H9 (cell line): ENCODE data around the gene SLC35B4. TPM values are rescaled to one million over a fixed set of nuclear protein-coding genes. Genes with fewer than 3 reads are reported as not detected.

ENCODE experiments used
- DNase-seq: peaks from one replicate; pipeline ENCODE4 v3.0.0-alpha.2; 2017
- H2AFZ ChIP-seq: one replicate; pipeline ENCODE4 v1.6.1; 2013; ENCODE audit warnings: mild to moderate bottlenecking, low read length, control low read depth, moderate library complexity
- H2AK5ac ChIP-seq: 2 replicates; pipeline ENCODE4 v1.6.1; 2013; ENCODE audit warnings: low read length, control low read depth, mixed read lengths; ENCODE audit not compliant: insufficient read length
- H2BK120ac ChIP-seq: one replicate; pipeline ENCODE4 v1.6.1; 2013; ENCODE audit warnings: low read depth, mild to moderate bottlenecking, low read length, control low read depth, inconsistent platforms; ENCODE audit not compliant: poor library complexity, severe bottlenecking
- H2BK12ac ChIP-seq: 2 replicates; pipeline ENCODE4 v1.6.1; 2013; ENCODE audit warnings: low read length, control low read depth, mixed read lengths, low read depth; ENCODE audit not compliant: insufficient read length
- H2BK15ac ChIP-seq: 2 replicates; pipeline ENCODE4 v1.6.1; 2013; ENCODE audit warnings: low read depth, low read length, control low read depth
- H2BK20ac ChIP-seq: one replicate; pipeline ENCODE4 v1.6.1; 2013; ENCODE audit warnings: low read depth, mild to moderate bottlenecking, low read length, control low read depth, inconsistent platforms; ENCODE audit not compliant: poor library complexity, severe bottlenecking
- H2BK5ac ChIP-seq: 2 replicates; pipeline ENCODE4 v1.6.1; 2013; ENCODE audit warnings: low read length, control low read depth, mixed read lengths; ENCODE audit not compliant: insufficient read length
- H3K14ac ChIP-seq: 2 replicates; pipeline ENCODE4 v1.6.1; 2013; ENCODE audit warnings: low read length, control low read depth; ENCODE audit not compliant: insufficient read depth
- H3K18ac ChIP-seq: 2 replicates; pipeline ENCODE4 v1.6.1; 2013; ENCODE audit warnings: low read depth, mild to moderate bottlenecking, mixed read lengths, low read length, control low read depth; ENCODE audit not compliant: insufficient read length
- H3K23ac ChIP-seq: 2 replicates; pipeline ENCODE4 v1.6.1; 2013; ENCODE audit warnings: low read length, control low read depth, mixed read lengths, low read depth; ENCODE audit not compliant: insufficient read length
- H3K23me2 ChIP-seq: 2 replicates; pipeline ENCODE4 v1.6.1; 2013; ENCODE audit warnings: low read depth, mild to moderate bottlenecking, mixed read lengths, low read length, control low read depth; ENCODE audit not compliant: insufficient read length, poor library complexity, severe bottlenecking
- H3K27ac ChIP-seq: 2 replicates; pipeline ENCODE4 v1.5.1; 2013; ENCODE audit warnings: low read length, control low read depth, mixed read lengths, low read depth; ENCODE audit not compliant: insufficient read length
- H3K27me3 ChIP-seq: 2 replicates; pipeline ENCODE4 v1.6.1; 2013; ENCODE audit warnings: low read length, control low read depth, inconsistent platforms; ENCODE audit not compliant: insufficient read depth
- H3K4ac ChIP-seq: 2 replicates; pipeline ENCODE4 v1.6.1; 2013; ENCODE audit warnings: low read depth, mild to moderate bottlenecking, control low read depth, inconsistent platforms, low read length, moderate library complexity
- H3K4me1 ChIP-seq: 2 replicates; pipeline ENCODE4 v1.6.1; 2013; ENCODE audit warnings: low read length, control low read depth, inconsistent platforms; ENCODE audit not compliant: insufficient read depth
- H3K4me2 ChIP-seq: 2 replicates; pipeline ENCODE4 v1.6.1; 2013; ENCODE audit warnings: low read length, control low read depth, mixed read lengths; ENCODE audit not compliant: insufficient read length, insufficient read depth
- H3K56ac ChIP-seq: 2 replicates; pipeline ENCODE4 v1.6.1; 2013; ENCODE audit warnings: low read depth, mild to moderate bottlenecking, mixed read lengths, low read length, control low read depth; ENCODE audit not compliant: insufficient read length
- H3K79me1 ChIP-seq: 2 replicates; pipeline ENCODE4 v1.6.1; 2013; ENCODE audit warnings: low read depth, mild to moderate bottlenecking, moderate library complexity, low read length, control low read depth, inconsistent platforms; ENCODE audit not compliant: insufficient read depth, poor library complexity, severe bottlenecking
- H3K79me2 ChIP-seq: 2 replicates; pipeline ENCODE4 v1.6.1; 2013; ENCODE audit warnings: low read length, control low read depth, inconsistent platforms; ENCODE audit not compliant: insufficient read depth
- H3K9ac ChIP-seq: 2 replicates; pipeline ENCODE4 v1.6.1; 2013; ENCODE audit warnings: low read length, control low read depth, mixed read lengths; ENCODE audit not compliant: insufficient read length; ENCODE audit errors: extremely low read depth
- H3K9me3 ChIP-seq: one replicate; pipeline ENCODE4 v1.6.1; 2013; ENCODE audit warnings: low read depth, low read length, inconsistent platforms; ENCODE audit not compliant: control insufficient read depth
- H3T11ph ChIP-seq: one replicate; pipeline ENCODE4 v1.6.1; 2013; ENCODE audit warnings: mild to moderate bottlenecking, low read length, control low read depth, inconsistent platforms
- H4K20me1 ChIP-seq: one replicate; pipeline ENCODE4 v1.6.1; 2013; ENCODE audit not compliant: control insufficient read depth, insufficient read length, insufficient read depth
- H4K5ac ChIP-seq: 2 replicates; pipeline ENCODE4 v1.6.1; 2013; ENCODE audit warnings: low read depth, mild to moderate bottlenecking, mixed read lengths, low read length, control low read depth; ENCODE audit not compliant: insufficient read length
- H4K8ac ChIP-seq: replicated peaks from 2 replicates; pipeline ENCODE4 v1.6.1; 2013; ENCODE audit warnings: low read length, control low read depth, mixed read lengths, low read depth; ENCODE audit not compliant: insufficient read length
- H4K91ac ChIP-seq: 2 replicates; pipeline ENCODE4 v1.6.1; 2013; ENCODE audit warnings: low read depth, mild to moderate bottlenecking, moderate library complexity, mixed read lengths, low read length, control low read depth; ENCODE audit not compliant: insufficient read length
- H3K27ac Mint-ChIP-seq, 3 experiments: 2 replicates in 2 of 3; 3 replicates in 1 of 3; pipeline ENCODE4 v1.8.0; 2020 to 2021; ENCODE audit warnings: mixed read lengths in 3 of 3, mild to moderate bottlenecking in 1 of 3, moderate library complexity in 1 of 3
- H3K27me3 Mint-ChIP-seq: 2 replicates; pipeline ENCODE4 v1.8.0; 2021; ENCODE audit warnings: low read depth, mild to moderate bottlenecking, moderate library complexity, mixed read lengths
- H3K36me3 Mint-ChIP-seq, 3 experiments: 2 replicates in 2 of 3; 3 replicates in 1 of 3; pipeline ENCODE4 v1.8.0; 2020 to 2021; ENCODE audit warnings: low read depth in 3 of 3, mixed read lengths in 3 of 3; ENCODE audit not compliant: insufficient read depth in 1 of 3
- H3K4me1 Mint-ChIP-seq, 2 experiments: 2 replicates each; pipeline ENCODE4 v1.8.0; 2020; ENCODE audit warnings: mixed read lengths in 2 of 2
- H3K4me3 Mint-ChIP-seq, 2 experiments: 2 replicates in 1 of 2; 3 replicates in 1 of 2; pipeline ENCODE4 v1.8.0; 2020 to 2021; ENCODE audit warnings: mild to moderate bottlenecking in 2 of 2, mixed read lengths in 2 of 2, moderate library complexity in 1 of 2
- H3K9me3 Mint-ChIP-seq, 2 experiments: 2 replicates in 1 of 2; 3 replicates in 1 of 2; pipeline ENCODE4 v1.8.0; 2020; ENCODE audit warnings: mild to moderate bottlenecking in 2 of 2, mixed read lengths in 2 of 2, moderate library complexity in 1 of 2
- CTCF ChIP-seq: fragments of 200-600 bp; sonication (generic); conservative IDR thresholded peaks from 3 replicates; pipeline ENCODE4 v1.8.0; 2021; ENCODE audit warnings: antibody characterized with exemption, mild to moderate bottlenecking
- WGBS: extraction: QIAGEN DNeasy Blood & Tissue Kit; methylation state at CpG from one replicate; pipeline ENCODE4 v1.1.7; 2013; ENCODE audit warnings: missing lambda C conversion rate, low lambda C conversion rate, mixed read lengths; ENCODE audit not compliant: insufficient read length; ENCODE audit errors: extremely low coverage; 5-methylcytosine and 5-hydroxymethylcytosine counted together
- total RNA-seq: library from RNA; stranded (reverse); gene quantifications from 2 replicates; pipeline ENCODE4 v1.2.1, GENCODE V29; 2021

Gene SLC35B4
- total RNA-seq, 1 experiment from 2014 or later: 33.4 TPM

DNA sequence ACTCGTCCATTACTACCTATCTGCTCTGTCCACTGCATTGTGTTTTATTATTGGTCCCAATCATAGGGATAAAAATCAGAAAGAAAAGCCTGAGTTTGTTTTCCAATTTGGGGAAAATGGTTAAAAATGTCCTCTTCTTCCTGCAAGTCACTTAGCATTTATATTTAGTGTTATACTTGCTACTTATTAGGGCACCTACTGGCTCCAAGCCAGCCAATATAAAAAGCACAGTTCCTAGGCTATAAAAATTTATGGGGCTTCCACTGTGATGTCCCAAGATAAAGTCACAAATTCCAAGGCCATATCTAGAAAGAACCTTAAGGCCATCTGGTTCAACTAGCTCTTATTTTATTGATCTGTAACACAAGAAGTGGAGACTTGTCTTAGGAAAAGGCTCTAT lies 3.2 kb downstream of the SLC35B4 start:
- Histone ChIP-seq H3K18ac (no peak overlapping the region), H3K9me3 (no peaks in the 10 kb centered on the region), H3K79me2 (no peaks in the 10 kb centered on the region), H4K5ac (no peak overlapping the region), H4K8ac (no peak overlapping the region), H2BK12ac (no peak overlapping the region), H2AFZ (no peak overlapping the region), H2BK20ac (no peak overlapping the region), H3T11ph (no peak overlapping the region), H4K20me1 (no peaks in the 10 kb centered on the region), H3K23me2 (peaks cover 5% of the 10 kb centered on the region), H3K4me2 (no peak overlapping the region), H3K27ac (no peak overlapping the region), H2BK120ac (no peak overlapping the region), H3K56ac (no peak overlapping the region), H3K9ac (no peak overlapping the region), H2AK5ac (no peak overlapping the region), H3K23ac (no peak overlapping the region), H3K27me3 (no peaks in the 10 kb centered on the region), H4K91ac (no peak overlapping the region), H3K4me1 (0 out of 2 replicates have a peak, but pooled peaks cover 2% of the 10 kb centered on the region), H3K4ac (no peak overlapping the region), H2BK15ac (no peak overlapping the region), H3K79me1 (no peaks in the 10 kb centered on the region), H2BK5ac (no peak overlapping the region), H3K14ac (no peak overlapping the region)
- Mint-ChIP-seq H3K27me3 (no peaks in the 10 kb centered on the region), H3K9me3 (no peaks in the 10 kb centered on the region), H3K36me3 (peaks cover 0 to 10% (median 7%) of the 10 kb centered on the region in 3 experiments; a peak in 2 of 7 replicates), H3K27ac (no peak overlapping the region), H3K4me3 (no peak overlapping the region), H3K4me1 (peaks cover 12 to 19% of the 10 kb centered on the region in 2 experiments)
- no CpG with 5 or more reads among the region's 1 CpG for WGBS
- no peak for DNase-seq
- TF ChIP-seq CTCF: no peak
